Upper lobe of right lung (tissue), 1 donor: ENCODE measurements around the gene NUAK2. TPM values are rescaled to one million over a fixed set of nuclear protein-coding genes. Genes with fewer than 3 reads are reported as not detected.
A peak's percentile ranks its signal among the peaks of the same experiment; 100 is the strongest.
"Not testable (repeated sequence)": the region's sequence is repeated elsewhere in the genome, so short reads cannot be mapped to it uniquely, and the experiment has no call there.

ENCODE experiments used
- ATAC-seq: fragments of 200-7000 bp; cut with Tn5 transposase; one replicate; pipeline ENCODE4 v1.9.1; 2020; ENCODE audit warnings: mild to moderate bottlenecking, moderate library complexity
- DNase-seq: peaks from one replicate; pipeline ENCODE4 v3.0.0-alpha.2; 2020
- H3K27ac ChIP-seq: fragments of 200-600 bp; one replicate; pipeline ENCODE4 v1.8.0; 2022
- H3K27me3 ChIP-seq: fragments of 200-600 bp; one replicate; pipeline ENCODE4 v1.8.0; 2022; ENCODE audit warnings: mild to moderate bottlenecking
- H3K36me3 ChIP-seq: fragments of 200-600 bp; one replicate; pipeline ENCODE4 v1.8.0; 2022
- H3K4me1 ChIP-seq: fragments of 200-600 bp; one replicate; pipeline ENCODE4 v1.8.0; 2022
- H3K4me3 ChIP-seq: fragments of 200-600 bp; one replicate; pipeline ENCODE4 v1.8.0; 2022; ENCODE audit warnings: mild to moderate bottlenecking
- H3K9me3 ChIP-seq: fragments of 200-600 bp; one replicate; pipeline ENCODE4 v1.8.0; 2022
- intact Hi-C: fragments of 100-400 bp; cut with DNase I; formaldehyde crosslinking; loops from one replicate; pipeline ENCODE4 v1.11.0; 2022
- long read RNA-seq: library from polyadenylated mRNA; unstranded; transcript quantifications from one replicate; pipeline ENCODE4 v2.0.0, GENCODE V29; 2021
- total RNA-seq: library from RNA; stranded (reverse); fragmentation: NEBNext Ultra II Directional; extraction: Animal tissue kit (Norgen Biotek cat#: 25700); gene quantifications from one replicate; pipeline ENCODE4 v1.2.1, GENCODE V29; 2021
- TF ChIP-seq, protein P1 (sequence below): fragments of 200-600 bp; IDR thresholded peaks from one replicate; pipeline ENCODE4 v1.8.0; 2022; ENCODE audit warnings: antibody characterized with exemption
- donor health status: DM: no; HTN: yes; CAD: no; lungs with severe emphysema.

The NUAK2 gene
- 8.8 TPM for total RNA-seq
- long read RNA-seq, transcript NUAK2-201 (7 exons, 3,441 nt) = major isoform, 17 of 28 reads
- long read RNA-seq, partial matches to known transcripts = 1 of 28 reads
- long read RNA-seq, other reads (novel, unspliced or antisense) = 10 of 28 reads

DNA sequence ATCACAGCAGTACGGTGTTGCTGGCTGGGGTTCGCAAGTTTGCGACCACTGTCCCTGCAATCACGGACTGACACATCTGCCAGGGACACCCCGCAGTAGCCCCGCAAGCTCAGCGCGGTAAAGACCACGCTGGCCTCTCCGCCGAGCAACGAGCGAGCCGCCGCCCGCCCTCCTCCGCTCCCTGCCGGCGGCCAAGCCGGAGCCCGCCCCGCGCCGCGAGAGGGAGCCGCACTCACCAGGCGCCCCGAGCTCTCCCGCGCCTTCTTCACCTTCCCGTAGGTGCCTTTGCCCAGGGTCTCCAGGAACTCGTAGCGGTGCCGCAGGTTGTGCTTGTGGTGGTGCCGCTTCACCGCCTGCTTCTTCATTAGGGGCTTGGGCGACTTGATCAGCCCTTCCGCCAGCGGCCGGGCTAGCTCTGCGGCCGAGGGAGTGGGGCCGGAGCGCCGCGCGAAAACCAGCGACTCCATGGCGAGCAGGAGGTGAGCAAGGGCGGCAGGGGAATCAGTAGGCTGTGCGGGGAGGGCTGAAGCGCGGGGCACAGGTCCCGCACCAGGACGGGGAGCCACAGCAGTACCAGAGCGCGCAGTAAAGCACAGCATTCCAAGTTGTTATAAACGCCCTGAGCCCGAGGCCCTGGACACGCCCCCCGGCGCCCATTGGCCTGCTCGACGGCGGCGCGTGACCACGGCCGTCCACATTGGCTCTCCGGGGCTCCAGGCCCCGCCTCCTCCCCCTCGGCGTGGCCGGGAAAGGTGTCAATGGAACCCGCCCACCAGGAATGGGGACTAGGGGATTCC, at the start of gene NUAK2:
TSS of gene NUAK2 (minus strand) at position 584 of the 797 bp plus-strand sequence. CDS start at position 467, 117 bp downstream.
- Histone ChIP-seq H3K27ac (peak within 1 kb of the TSS; percentile 92), H3K27me3 (no peaks in the 10 kb centered on the region), H3K4me3 (peak within 1 kb of the TSS; percentile 92), H3K4me1 (peaks cover 52% of the 10 kb centered on the region), H3K9me3 (no peaks in the 10 kb centered on the region), H3K36me3 (no peaks in the 10 kb centered on the region)
- DNase-seq = peak; percentile 97
- TF ChIP-seq, protein P1, sequence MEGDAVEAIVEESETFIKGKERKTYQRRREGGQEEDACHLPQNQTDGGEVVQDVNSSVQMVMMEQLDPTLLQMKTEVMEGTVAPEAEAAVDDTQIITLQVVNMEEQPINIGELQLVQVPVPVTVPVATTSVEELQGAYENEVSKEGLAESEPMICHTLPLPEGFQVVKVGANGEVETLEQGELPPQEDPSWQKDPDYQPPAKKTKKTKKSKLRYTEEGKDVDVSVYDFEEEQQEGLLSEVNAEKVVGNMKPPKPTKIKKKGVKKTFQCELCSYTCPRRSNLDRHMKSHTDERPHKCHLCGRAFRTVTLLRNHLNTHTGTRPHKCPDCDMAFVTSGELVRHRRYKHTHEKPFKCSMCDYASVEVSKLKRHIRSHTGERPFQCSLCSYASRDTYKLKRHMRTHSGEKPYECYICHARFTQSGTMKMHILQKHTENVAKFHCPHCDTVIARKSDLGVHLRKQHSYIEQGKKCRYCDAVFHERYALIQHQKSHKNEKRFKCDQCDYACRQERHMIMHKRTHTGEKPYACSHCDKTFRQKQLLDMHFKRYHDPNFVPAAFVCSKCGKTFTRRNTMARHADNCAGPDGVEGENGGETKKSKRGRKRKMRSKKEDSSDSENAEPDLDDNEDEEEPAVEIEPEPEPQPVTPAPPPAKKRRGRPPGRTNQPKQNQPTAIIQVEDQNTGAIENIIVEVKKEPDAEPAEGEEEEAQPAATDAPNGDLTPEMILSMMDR = peak; percentile 40
- intact Hi-C loops = no loop called here
- ATAC-seq = peak; percentile 91

DNA sequence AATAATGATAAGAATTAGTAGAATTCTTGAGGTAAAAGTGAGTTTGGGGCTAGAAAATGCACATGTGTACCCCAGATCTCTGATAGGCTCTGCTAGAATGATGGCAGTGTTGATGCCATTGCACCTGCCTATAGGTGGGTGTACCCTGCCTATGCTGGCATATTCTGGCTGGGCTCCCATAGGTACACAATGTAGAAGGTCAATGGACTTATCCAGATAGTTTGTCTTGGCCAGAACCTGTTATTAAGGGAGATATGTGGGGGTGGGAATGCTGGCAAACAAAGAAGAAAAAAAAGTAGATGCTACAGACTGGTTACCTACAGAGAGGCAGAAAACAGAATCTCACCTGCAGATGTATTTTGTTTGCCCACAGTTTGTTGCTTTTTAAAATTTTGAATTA, 49.2 kb upstream of the NUAK2 start:
- H3K4me1 ChIP-seq = peaks cover 16% of the 10 kb centered on the region
- TF ChIP-seq, protein P1 = no peak
- intact Hi-C loops = no loop called here
- no peak overlapping the region for H3K4me3 ChIP-seq
- no peaks in the 10 kb centered on the region for H3K27me3 ChIP-seq
- H3K36me3 ChIP-seq = no peaks in the 10 kb centered on the region
- no peak overlapping the region for H3K27ac ChIP-seq
- H3K9me3 ChIP-seq = no peaks in the 10 kb centered on the region
- no peak for DNase-seq
- ATAC-seq = no peak

DNA sequence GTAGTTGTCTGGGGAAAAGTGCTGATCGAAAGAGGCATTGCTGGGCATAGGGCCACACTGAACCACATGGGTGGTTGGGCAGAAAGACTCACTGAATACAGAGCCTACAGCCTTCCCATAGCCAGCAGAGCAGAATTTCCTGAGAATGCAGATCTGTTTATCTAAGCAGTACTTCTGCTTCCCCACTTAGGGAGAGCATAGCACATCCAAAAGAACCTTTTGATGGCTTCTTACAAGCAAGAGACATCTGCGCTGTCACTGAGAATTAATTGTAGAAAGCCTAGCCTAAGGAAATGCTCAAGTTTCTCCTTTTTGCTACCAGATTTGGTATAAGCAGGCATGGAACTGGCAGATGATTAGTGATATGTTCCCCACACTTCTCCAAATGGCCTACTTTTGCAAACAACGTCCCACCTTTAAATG, 48.2 kb upstream of the NUAK2 start:
- intact Hi-C loops = no loop called here
- DNase-seq (no peak), ATAC-seq (no peak)
- Histone ChIP-seq H3K9me3 (no peaks in the 10 kb centered on the region), H3K36me3 (no peaks in the 10 kb centered on the region), H3K27me3 (no peaks in the 10 kb centered on the region), H3K4me1 (peaks cover 15% of the 10 kb centered on the region), H3K27ac (no peak overlapping the region), H3K4me3 (no peak overlapping the region)
- TF ChIP-seq, protein P1 = no peak

DNA sequence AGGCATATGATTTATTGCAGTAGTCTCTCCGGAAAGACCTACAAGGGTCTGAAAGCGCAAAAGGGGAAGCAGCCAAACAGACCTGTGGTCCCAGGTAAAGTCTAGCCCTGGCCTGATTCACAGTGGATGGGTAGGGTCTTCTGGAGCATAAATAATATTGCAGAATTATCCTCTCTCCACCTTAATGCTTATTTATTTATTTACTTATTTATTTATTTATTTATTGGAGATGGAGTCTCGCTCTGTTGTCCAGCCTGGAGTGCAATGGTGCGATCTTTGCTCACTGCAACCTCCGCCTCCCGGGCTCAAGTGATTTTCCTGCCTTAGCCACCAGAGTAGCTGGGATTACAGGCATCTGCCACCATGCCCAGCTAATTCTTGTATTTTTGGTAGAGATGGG, 46.9 kb upstream of the NUAK2 start:
- no peaks in the 10 kb centered on the region for H3K9me3 ChIP-seq

DNA sequence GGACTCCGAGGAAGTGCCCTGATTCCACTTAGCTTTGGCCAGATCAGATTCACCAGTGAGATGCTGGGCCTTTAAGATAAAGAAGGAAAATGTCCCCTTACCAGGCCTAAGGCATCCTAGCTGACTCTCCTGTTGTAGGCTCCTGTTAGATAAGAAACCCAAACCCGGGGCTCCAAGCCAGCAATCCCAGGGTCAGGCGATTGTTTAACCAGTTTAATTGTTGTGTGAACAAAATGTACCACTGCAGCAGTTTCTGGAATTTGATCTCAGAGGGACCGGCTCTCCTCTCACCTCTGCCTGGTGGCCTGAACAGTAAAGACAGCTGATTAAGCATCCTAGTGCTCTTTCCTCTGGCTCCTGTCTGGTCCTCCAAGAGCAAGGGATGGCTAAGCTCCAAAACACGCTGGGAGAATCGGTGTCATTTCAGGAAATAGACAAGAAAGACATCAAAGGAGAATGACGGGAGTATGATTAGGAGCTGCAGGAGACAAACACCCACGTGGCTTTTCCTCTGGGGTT, 44.5 kb upstream of the NUAK2 start:
- Histone ChIP-seq H3K36me3 (no peaks in the 10 kb centered on the region), H3K4me3 (no peak overlapping the region), H3K27me3 (no peaks in the 10 kb centered on the region), H3K27ac (no peak overlapping the region), H3K4me1 (no peaks in the 10 kb centered on the region), H3K9me3 (no peaks in the 10 kb centered on the region)
- no peak for DNase-seq
- TF ChIP-seq, protein P1 = no peak
- peak; percentile 25 for ATAC-seq
- intact Hi-C loops = no loop called here

More for the DNA sequence above, 46.9 kb upstream of the NUAK2 start:
- H3K4me3 ChIP-seq = no peak overlapping the region
- H3K27me3 ChIP-seq = no peaks in the 10 kb centered on the region
- intact Hi-C loops = no loop called here
- H3K36me3 ChIP-seq = no peaks in the 10 kb centered on the region
- H3K4me1 ChIP-seq = peaks cover 8% of the 10 kb centered on the region
- ATAC-seq (no peak), DNase-seq (no peak)
- TF ChIP-seq, protein P1 = no peak
- no peak overlapping the region for H3K27ac ChIP-seq

DNA sequence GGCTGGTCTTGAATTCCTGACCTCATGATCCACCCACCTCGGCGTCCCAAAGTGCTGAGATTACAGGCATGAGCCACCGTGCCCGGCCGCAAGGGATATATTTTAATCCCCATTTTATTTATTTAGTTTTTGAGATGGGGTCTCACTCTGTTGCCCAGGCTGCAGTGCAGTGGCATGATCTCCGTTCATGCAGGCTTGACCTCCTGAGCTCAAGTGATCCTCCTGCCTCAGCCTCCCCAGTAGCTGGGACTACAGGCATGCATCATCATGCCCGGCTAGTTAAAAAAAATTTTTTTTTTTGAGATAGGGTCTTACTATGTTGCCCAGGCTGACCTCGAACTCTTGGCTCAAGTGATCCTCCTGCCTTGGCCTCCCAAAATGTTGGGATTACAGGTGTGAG, 43.5 kb upstream of the NUAK2 start:
- H3K27me3 ChIP-seq, intact Hi-C loops, H3K9me3 ChIP-seq, ATAC-seq, H3K36me3 ChIP-seq, H3K27ac ChIP-seq, H3K4me1 ChIP-seq, H3K4me3 ChIP-seq, DNase-seq: not testable (repeated sequence)
